Effector memory CD4-positive, alpha-beta T cell (primary cell): ENCODE measurements around the gene FAM156A.
"Not testable (repeated sequence)": the region's sequence is repeated elsewhere in the genome, so short reads cannot be mapped to it uniquely, and the experiment has no call there.

Source experiments
- DNase-seq, 3 donors: peaks; one replicate each; pipeline ENCODE4 v3.0.0-alpha.2; 2020
- H3K27ac ChIP-seq: 2 replicates; pipeline ENCODE4 v1.7.0; 2013; ENCODE audit warnings: mild to moderate bottlenecking, low read length, moderate library complexity; ENCODE audit not compliant: insufficient read depth, poor library complexity, severe bottlenecking
- H3K27me3 ChIP-seq: replicated peaks from 2 replicates; pipeline ENCODE4 v1.7.0; 2013; ENCODE audit warnings: mild to moderate bottlenecking, low read length; ENCODE audit not compliant: insufficient read depth, control insufficient read depth, poor library complexity, severe bottlenecking
- H3K36me3 ChIP-seq: 2 replicates; pipeline ENCODE4 v1.7.0; 2013; ENCODE audit warnings: mild to moderate bottlenecking, low read length, moderate library complexity; ENCODE audit not compliant: control insufficient read depth, insufficient read depth
- H3K4me1 ChIP-seq: 2 replicates; pipeline ENCODE4 v1.7.0; 2013; ENCODE audit warnings: low read length, mild to moderate bottlenecking; ENCODE audit not compliant: control insufficient read depth, insufficient read depth, poor library complexity, severe bottlenecking
- H3K4me3 ChIP-seq: 2 replicates; pipeline ENCODE4 v1.7.0; 2013; ENCODE audit warnings: low read length, low read depth, mild to moderate bottlenecking; ENCODE audit not compliant: insufficient read depth, poor library complexity, severe bottlenecking
- H3K9me3 ChIP-seq: 2 replicates; pipeline ENCODE4 v1.7.0; 2013; ENCODE audit warnings: mild to moderate bottlenecking, low read length, moderate library complexity; ENCODE audit not compliant: control insufficient read depth

FAM156A gene

GRCh38 chrX:52907137-52907536, 51.2 kb downstream of the FAM156A start:
- not testable (repeated sequence) for H3K27ac ChIP-seq, H3K4me3 ChIP-seq, H3K27me3 ChIP-seq, H3K9me3 ChIP-seq, H3K36me3 ChIP-seq, DNase-seq, H3K4me1 ChIP-seq

- not testable (repeated sequence) for H3K27me3 ChIP-seq, H3K4me1 ChIP-seq, H3K36me3 ChIP-seq, DNase-seq, H3K4me3 ChIP-seq, H3K9me3 ChIP-seq, H3K27ac ChIP-seq
These were observed 52.2 kb downstream of the FAM156A start for GRCh38 chrX:52906072-52906471.

- not testable (repeated sequence) for H3K9me3 ChIP-seq, H3K4me3 ChIP-seq, H3K4me1 ChIP-seq, DNase-seq, H3K36me3 ChIP-seq, H3K27ac ChIP-seq, H3K27me3 ChIP-seq
These were observed 52.8 kb downstream of the FAM156A start for GRCh38 chrX:52905531-52905930.
